ENCODE measurements around the gene PBXIP1. TPM values are rescaled to one million over a fixed set of nuclear protein-coding genes. Genes with fewer than 3 reads are reported as not detected.

PBXIP1 gene
- total RNA-seq (ENCODE audit: unreplicated experiment), result 29.9 TPM
- long read RNA-seq, partial matches to known transcripts, result 1 of 3 reads
- long read RNA-seq, other reads (novel, unspliced or antisense), result 0 of 3 reads

DNA sequence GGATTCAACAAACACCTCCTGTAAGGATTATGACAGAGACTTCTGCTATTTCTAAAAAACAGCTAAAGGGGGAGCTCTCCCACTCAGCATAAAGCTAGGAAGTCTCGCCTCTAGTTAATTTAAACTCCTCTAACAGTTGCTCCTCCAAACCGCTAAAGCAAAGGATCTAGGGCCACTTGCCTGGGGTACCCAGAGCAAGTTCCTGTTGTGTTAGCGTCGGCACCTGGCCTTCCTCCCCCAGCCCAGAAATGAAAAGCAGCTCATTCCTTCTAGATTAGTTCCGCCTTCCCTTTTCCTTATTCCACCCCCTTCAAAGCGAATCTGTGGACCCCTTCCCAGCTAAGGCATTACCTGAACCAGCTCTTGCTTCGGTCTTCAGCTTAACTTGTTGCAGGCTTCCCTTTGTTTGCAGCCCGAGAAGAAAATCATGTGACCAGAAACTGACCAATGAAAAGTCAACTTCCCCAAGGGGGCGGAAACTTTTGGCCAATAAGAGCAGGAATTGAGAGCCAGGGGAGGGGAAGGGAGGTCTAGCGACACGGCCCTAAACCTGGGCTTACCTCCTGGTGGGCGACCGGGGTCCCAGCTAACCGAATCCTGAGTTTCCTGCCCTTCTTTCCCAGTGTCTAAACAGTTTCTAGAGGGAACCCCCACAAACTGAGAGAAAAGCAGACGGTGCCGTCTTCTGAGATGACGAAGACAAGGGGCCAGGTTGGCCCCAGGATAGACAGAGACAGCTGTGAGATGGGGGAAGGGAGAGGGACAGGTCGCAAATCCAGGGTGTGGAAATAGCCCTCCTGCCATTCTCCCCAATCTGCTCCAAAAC is at the start of gene PBXIP1:
PBXIP1 (minus strand) TSS at position 382 of the 826 bp plus-strand sequence. CDS start 2,378 bp downstream, outside the sequence.
- H3K27me3 Mint-ChIP-seq (ENCODE audit: unreplicated experiment), result peaks cover 6% of the 10 kb centered on the region
- peaks cover 10% of the 10 kb centered on the region for H3K9me3 Mint-ChIP-seq (ENCODE audit: unreplicated experiment)
- no peak for TF ChIP-seq CTCF (IDR thresholded peaks at IDR 0.05; ENCODE audit: partially characterized antibody, unreplicated experiment)
- peak; percentile 68 for DNase-seq
- no peaks in the 10 kb centered on the region for H3K36me3 Mint-ChIP-seq (ENCODE audit: unreplicated experiment)
- peak within 1 kb of the TSS; percentile 99 for H3K4me3 Mint-ChIP-seq (ENCODE audit: unreplicated experiment)
- H3K4me1 Mint-ChIP-seq (ENCODE audit: low read depth, unreplicated experiment), result peaks cover 52% of the 10 kb centered on the region
- peak within 1 kb of the TSS; percentile 97 for H3K27ac Mint-ChIP-seq (ENCODE audit: unreplicated experiment)

GRCh38 chr1:155005076-155006011 is 49.4 kb upstream of the PBXIP1 start:
- no peak for DNase-seq
- no peak for TF ChIP-seq CTCF (IDR thresholded peaks at IDR 0.05; ENCODE audit: partially characterized antibody, unreplicated experiment)
- no peak overlapping the region for H3K27ac Mint-ChIP-seq (ENCODE audit: unreplicated experiment)
- no peak overlapping the region for H3K4me3 Mint-ChIP-seq (ENCODE audit: unreplicated experiment)
- H3K9me3 Mint-ChIP-seq (ENCODE audit: unreplicated experiment), result peaks cover 1% of the 10 kb centered on the region
- H3K36me3 Mint-ChIP-seq (ENCODE audit: unreplicated experiment), result no peaks in the 10 kb centered on the region
- peaks cover 7% of the 10 kb centered on the region for H3K27me3 Mint-ChIP-seq (ENCODE audit: unreplicated experiment)
- peaks cover 6% of the 10 kb centered on the region for H3K4me1 Mint-ChIP-seq (ENCODE audit: low read depth, unreplicated experiment)

GRCh38 chr1:155004352-155005075 is 48.6 kb upstream of the PBXIP1 start:
- no peaks in the 10 kb centered on the region for H3K36me3 Mint-ChIP-seq (ENCODE audit: unreplicated experiment)
- no peak for TF ChIP-seq CTCF (IDR thresholded peaks at IDR 0.05; ENCODE audit: partially characterized antibody, unreplicated experiment)
- H3K9me3 Mint-ChIP-seq (ENCODE audit: unreplicated experiment), result peaks cover 3% of the 10 kb centered on the region
- H3K27me3 Mint-ChIP-seq (ENCODE audit: unreplicated experiment), result peaks cover 9% of the 10 kb centered on the region
- peak overlapping the region; percentile 84 for H3K4me3 Mint-ChIP-seq (ENCODE audit: unreplicated experiment)
- H3K27ac Mint-ChIP-seq (ENCODE audit: unreplicated experiment), result peak overlapping the region; percentile 89
- H3K4me1 Mint-ChIP-seq (ENCODE audit: low read depth, unreplicated experiment), result peaks cover 6% of the 10 kb centered on the region
- no peak for DNase-seq

- peak; percentile 55 for DNase-seq
- Mint-ChIP-seq H3K27me3 (ENCODE audit: unreplicated experiment) (peaks cover 10% of the 10 kb centered on the region), H3K27ac (ENCODE audit: unreplicated experiment) (peak overlapping the region; percentile 89), H3K4me3 (ENCODE audit: unreplicated experiment) (peak overlapping the region; percentile 93), H3K4me1 (ENCODE audit: low read depth, unreplicated experiment) (peaks cover 10% of the 10 kb centered on the region), H3K36me3 (ENCODE audit: unreplicated experiment) (no peaks in the 10 kb centered on the region), H3K9me3 (ENCODE audit: unreplicated experiment) (peaks cover 4% of the 10 kb centered on the region)
- TF ChIP-seq CTCF (IDR thresholded peaks at IDR 0.05; ENCODE audit: partially characterized antibody, unreplicated experiment), result no peak
Observed at GRCh38 chr1:155003766-155004351, 48.0 kb upstream of the PBXIP1 start.

All from glutamatergic neuron (in vitro differentiated cells).